ELF-1 (cell line): Measurements from ENCODE around the gene CHRNG.
A peak's percentile ranks its signal among the peaks of the same experiment; 100 is the strongest.
"Not testable (repeated sequence)": the region's sequence is repeated elsewhere in the genome, so short reads cannot be mapped to it uniquely, and the experiment has no call there.

ENCODE experiments used
- DNase-seq: peaks from one replicate; pipeline ENCODE4 v3.0.0-alpha.2; 2016; ENCODE audit warnings: low read depth, low spot score

Gene CHRNG

DNA sequence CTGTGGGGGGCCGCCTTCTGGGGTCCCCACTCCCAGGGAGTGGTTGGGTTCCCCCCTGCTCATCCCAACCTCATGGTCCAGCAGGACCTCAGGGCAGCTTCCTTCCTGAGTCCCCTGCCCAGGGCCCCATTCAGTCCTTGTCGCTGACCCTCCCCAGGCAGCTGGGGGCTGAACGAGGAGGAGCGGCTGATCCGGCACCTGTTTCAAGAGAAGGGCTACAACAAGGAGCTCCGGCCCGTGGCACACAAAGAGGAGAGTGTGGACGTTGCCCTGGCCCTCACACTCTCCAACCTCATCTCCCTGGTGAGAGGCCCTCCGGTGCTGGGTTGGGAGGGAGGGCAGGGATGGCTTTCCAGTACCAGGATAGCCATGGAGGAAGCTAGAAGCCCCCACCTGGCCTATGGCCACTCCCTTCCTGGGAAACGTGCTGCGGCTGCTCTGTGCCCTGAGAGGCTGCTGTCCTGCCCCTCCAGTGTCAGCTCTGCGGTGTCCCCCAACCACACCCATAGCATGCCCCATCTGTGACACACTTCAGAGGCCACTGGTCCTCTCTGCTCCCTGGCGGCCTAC, 13.0 kb upstream of the CHRNG start:
- DNase-seq = no peak

DNA sequence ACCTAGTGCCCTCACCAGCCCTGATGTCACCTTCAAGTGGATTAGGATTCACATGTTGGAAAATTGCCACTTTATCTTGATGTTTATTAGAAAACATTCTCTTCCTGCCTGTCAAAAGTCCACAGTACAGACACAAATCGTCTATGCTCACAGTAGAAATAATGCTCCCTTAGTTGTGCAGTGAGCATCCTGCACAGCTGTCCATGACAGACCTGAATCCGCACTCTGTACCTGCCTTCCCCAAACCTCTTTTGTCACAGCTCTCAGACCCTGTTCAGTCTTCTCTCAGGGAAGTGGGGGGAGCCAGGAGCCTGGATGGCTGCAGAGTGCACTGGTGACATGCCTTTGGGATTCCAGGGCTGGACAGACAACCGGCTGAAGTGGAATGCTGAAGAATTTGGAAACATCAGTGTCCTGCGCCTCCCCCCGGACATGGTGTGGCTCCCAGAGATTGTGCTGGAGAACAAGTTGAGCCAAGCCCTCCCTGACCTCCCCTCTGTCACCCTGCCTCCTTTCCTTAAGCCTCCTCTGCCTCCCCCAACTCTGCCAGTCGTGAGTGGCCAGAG, 11.5 kb upstream of the CHRNG start:
- peak; percentile 27 for DNase-seq

DNA sequence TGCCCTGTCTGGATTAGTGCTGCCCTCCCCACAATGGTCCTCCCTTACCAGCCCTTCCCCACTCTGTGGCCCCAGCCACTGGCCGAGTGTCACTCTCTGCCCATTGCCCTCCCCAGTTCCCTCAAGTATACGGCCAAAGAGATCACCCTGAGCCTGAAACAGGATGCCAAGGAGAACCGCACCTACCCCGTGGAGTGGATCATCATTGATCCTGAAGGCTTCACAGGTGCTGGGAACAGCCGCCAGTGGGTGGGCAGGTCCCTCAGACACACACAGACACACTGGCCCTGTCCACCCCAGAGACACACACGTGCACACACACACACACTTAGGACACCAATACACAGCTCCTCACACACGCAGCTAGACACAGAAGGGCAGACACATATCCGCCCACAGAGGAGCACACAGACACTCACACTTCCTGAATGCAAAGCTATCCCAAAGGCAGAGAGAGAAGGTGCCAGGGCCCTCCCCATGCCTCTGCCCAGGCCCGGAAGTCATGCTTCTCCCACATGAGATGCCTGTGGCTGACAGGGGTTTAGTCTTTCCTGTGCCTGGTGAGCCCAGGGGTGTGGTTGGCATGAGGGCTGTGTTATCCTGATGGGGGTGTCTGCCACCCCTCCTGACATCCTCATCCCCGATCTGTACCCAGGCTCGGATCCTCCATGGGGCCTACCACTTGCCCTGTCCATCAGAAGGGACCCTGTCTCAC, 10.6 kb upstream of the CHRNG start:
- DNase-seq = no peak

DNA sequence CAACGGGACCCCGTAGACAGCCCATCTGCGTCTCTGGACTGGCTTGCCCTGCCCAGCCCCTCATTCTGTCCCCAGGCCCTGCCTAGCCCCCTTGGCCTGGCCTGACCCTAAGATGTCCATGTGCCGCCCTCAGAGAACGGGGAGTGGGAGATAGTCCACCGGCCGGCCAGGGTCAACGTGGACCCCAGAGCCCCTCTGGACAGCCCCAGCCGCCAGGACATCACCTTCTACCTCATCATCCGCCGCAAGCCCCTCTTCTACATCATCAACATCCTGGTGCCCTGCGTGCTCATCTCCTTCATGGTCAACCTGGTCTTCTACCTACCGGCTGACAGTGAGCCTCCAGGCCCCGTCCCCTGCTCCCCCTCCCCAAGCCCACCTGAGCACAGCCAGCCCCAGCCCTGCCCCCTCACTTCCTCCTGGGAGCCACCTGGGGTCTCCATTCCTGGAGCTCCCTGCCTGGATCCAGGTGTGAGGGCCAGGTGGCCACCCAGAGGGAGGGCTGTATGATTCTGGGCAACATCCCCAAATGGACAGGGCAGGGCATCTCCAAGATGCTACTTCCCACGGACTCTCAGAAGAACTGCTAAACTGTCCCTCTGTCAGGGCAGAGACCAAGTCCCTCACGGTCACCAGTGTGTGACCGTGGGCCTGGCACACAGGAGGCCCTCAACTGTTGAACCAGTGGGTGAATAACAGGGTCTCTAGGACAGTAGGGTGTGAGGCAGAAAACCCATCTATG, 9.5 kb upstream of the CHRNG start:
- DNase-seq = no peak

DNA sequence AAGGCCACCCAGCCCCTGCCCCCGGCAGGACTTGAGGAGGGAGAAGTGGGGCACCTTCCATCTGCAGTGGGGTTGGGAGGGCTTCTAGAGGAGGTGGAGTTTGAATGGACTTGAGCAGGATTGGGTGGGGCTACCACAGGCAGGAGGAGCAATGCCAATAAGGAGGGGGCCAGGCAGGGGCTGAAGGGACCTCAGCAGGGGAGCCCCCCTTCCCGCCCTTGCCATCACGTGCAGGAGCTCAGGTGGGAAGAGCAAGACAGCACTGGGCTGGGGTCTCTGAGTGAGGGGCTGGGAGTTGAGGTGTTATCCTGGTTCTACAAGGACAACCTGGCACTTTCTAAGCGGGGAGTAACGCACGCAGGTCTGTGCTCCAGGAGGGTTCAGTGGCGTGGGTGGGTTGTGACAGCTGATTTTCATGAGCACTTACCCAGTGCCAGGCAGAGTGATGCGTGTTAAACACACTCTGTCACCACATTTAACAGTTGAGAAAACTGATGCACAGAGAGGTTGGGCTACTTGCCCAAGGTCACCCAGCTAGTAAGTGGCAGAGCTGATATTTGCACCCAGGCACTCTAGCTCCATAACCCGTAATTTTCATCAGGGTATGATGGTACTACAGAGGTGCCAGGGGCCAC, 8.7 kb upstream of the CHRNG start:
- DNase-seq = no peak

DNA sequence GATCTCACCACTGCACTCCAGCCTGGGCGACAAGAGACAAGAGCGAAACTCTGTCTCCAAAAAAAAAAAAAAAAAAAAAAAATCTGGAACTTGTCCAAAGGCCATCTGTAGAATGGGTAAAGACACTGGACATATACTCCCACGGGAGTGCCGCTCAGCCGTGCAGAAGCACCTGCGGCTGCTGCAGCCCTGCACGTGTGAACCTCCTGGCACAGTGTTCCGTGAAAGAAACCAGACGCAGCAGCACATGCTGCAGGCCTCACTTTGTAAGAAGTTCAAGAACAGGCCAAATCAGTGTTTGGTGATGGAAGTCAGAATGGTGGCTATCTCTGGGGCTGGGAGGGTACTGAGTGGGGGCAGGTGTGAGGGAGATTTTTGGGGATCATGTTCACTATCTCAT, 7.1 kb upstream of the CHRNG start:
- no peak for DNase-seq

DNA sequence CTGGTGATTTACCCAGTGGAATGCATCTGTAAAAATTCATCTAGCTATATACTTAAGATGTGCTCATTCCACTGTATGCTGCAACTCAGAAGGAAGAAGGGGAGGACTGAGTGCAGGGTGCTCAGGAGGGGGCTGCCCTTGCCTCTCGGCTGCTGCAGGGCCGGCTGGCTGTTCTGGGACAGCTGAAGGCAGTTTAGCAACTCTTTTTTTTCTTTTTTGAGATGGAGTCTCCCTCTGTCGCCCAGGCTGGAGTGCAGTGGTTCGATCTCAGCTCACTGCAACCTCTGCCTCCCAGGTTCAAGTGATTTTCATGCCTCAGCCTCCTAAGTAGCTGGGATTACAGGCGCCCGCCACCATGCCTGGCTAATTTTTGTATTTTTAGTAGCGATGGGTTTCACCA, 6.7 kb upstream of the CHRNG start:
- DNase-seq = not testable (repeated sequence)

DNA sequence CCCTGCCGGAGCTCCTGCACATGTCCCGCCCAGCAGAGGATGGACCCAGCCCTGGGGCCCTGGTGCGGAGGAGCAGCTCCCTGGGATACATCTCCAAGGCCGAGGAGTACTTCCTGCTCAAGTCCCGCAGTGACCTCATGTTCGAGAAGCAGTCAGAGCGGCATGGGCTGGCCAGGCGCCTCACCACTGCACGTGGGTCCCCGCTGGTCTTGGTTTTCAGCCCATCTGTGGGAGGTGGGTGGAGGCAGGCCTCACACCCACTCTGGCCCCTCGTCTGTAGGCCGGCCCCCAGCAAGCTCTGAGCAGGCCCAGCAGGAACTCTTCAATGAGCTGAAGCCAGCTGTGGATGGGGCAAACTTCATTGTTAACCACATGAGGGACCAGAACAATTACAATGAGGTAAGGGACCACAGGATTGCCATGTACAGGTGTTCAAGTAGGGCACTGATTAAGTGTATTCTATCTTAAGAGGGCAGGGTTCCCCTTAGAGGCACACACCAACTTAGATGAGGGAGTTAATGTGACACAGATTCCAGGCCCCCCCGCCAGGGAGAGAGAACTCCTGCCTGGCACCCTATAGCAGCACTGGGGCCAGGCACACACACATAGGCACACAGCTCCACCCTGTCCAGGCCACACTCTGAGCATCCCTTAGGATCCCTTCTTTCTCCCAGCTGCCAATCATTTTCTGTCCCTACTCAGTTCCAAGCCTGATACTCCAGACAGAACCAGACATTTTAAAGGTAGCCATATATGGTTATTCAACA, 5.4 kb upstream of the CHRNG start:
- DNase-seq = no peak

DNA sequence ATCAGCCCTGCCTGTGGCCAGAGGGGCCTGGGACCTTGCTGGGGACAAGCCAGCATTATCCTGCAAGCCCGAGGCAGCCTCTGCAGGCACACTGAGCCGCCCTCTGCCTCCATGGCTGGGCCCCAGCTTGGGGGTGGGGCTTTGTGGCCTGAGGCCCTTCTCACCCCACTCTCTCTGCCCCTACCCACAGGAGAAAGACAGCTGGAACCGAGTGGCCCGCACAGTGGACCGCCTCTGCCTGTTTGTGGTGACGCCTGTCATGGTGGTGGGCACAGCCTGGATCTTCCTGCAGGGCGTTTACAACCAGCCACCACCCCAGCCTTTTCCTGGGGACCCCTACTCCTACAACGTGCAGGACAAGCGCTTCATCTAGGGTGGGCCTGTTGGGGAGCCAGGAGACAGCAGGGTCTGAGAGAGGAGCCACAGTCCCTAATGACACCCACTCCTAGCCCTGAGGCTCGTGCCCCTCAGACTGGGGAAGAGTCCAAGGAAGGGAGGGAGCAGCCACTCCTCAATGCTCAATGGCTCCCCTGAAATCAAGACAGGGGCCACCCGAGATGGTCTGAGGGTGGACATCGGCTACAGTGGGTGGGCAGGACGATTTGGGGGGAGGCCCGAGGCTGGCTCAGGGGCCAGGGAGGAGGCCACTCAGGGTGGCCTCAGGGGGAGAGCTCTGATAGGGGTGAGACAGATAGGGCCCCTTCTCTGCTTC, 4.4 kb upstream of the CHRNG start:
- DNase-seq = no peak

DNA sequence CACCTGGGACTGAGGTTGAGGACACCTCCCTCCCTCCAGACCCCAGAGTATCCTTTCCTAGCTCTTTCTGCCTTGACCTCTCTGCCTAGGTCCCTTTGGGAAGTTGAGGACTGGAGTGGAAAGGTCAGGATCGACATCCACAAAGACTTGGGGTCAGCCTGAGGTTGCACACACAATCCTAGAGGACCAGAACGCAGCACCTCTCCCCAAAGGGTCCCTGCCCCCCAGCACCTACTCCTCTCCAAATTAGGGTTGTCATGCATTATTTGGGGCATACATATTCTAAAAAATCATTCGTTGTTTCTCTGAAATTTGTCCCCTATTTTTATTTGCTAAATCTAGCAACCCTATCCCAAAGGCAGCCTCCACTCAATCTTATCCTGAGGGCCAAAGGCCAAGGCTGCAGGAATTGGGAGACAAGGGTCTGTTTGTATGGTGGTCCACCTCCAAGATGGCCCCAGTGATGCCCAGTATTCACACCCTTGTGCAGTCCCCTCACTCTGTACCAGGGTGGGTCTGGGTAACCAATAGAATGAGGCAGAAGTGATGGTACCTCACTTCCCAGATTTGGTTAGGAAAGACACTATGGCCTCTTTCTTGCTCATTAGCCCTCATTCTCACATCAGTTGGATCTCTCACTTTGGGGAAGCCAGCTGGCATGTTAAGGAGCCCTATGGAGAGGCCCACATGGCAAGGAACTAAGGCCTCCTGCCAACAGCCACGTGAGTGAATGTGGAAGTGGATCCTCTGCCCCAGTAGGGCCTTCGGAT, 3.5 kb upstream of the CHRNG start:
- no peak for DNase-seq

DNA sequence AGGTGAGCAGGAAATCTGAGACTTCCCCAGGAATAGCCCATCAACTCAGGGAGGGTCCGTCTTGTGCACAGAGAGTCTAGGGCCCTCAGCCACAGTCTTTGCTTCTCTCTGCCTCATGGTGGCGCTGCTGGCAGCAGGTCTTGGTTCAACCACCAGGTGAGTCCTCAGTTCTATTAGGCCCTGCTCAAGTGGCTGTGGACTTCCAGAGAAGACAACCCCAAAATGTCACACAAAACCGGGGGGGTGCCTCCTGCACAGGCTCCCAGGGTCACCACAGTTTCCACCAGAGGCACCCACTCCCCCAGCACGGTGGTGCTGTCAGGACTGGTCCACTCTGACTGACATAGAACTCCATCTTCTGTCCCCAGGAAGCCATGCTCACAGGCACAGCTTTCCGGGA, 2.4 kb upstream of the CHRNG start:
- peak; percentile 53 for DNase-seq

DNA sequence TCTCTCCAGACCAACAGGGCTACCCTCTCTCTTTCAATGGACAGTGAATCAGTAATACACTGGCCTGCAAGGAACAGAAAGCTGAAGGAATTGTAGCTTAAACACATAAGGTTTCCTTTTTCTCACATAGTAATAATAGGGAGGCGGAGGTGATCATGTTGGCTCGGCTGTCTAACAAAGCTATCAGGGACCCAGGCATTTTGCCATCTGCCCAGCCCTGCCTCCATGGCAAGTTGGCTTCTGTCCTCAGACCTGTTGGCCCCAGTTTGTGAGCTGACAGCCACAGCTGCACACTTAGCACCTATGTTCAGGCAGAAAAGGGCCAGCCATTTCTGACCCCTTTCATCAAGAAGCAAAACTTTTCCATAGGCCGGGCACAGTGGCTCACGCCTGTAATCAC, 2.0 kb upstream of the CHRNG start:
- no peak for DNase-seq

DNA sequence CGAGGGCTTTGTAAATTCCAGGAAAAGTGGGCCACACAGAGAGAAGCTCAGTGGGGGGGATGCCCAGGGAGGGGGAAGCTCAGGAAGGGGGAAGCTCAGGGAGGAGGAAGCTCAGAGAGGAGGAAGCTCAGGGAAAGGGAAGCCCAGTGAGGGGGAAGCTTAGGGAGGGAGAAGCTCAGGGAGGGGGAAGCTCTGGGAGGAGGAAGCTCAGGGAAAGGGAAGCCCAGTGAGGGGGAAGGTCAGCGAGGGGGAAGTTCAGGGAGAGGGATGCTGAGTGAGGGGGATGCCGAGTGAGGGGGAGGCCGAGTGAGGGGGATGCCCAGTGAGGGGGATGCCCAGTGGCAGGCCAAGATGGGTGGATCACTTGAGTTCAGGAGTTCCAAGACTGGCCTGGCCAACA, 821 bp upstream of the CHRNG start:
- DNase-seq = no peak

DNA sequence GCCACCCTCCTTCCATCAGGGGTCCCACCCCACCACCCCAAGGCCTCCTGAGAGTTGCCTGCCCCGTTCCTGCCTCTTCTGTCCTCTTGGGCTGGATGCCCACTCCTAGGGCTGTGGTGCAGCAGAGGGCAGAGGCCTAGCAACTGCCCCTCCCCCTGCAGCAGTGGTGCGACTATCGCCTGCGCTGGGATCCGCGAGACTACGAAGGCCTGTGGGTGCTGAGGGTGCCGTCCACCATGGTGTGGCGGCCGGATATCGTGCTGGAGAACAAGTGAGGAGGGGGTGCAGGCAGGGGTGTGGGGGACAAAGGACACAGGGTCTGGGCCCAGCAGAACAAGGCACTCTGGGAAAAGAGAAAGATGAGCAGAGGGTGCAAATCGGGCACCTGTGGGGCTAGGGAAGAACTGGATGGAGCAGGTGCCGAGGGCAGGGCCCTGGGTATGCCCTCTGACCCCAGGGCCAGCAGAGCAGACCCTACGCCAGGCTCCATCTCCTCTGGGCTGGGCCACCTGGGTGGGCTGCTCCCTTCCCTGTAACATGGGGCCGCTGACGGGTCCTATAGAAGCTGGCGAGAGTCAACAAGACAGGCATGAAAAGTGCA, 1.0 kb downstream of the CHRNG start:
- no peak for DNase-seq

DNA sequence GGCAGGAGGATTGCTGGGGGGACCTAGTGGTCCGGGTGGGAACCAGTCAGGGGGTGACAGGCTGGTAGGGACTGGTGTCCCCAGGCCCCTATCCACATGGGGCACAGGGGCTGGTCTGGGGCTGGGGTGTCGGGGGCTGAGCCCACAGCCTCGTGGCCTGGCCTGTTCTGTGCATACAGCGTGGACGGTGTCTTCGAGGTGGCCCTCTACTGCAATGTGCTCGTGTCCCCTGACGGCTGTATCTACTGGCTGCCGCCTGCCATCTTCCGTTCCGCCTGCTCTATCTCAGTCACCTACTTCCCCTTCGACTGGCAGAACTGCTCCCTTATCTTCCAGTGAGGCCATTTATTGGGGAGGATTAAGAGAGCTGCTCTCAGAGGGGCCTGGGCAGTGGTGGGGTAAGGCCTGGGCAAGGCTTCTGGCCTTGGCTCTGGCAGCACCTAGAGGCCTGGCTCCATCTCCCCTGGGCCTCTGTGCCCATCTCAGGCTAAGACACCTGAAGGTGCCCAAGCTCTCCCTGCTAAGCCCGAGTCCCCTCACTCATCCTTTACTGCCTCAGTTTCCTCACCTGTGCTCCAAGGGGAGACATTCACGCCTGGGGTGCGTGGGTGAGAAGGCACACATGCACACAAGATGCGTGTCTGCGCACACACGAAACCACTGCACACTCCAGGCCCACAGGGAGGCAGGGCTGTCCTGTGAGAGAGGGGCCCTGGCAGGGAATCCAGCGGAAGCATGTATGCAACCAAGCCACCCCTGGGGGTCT, 1.9 kb downstream of the CHRNG start:
- no peak for DNase-seq

DNA sequence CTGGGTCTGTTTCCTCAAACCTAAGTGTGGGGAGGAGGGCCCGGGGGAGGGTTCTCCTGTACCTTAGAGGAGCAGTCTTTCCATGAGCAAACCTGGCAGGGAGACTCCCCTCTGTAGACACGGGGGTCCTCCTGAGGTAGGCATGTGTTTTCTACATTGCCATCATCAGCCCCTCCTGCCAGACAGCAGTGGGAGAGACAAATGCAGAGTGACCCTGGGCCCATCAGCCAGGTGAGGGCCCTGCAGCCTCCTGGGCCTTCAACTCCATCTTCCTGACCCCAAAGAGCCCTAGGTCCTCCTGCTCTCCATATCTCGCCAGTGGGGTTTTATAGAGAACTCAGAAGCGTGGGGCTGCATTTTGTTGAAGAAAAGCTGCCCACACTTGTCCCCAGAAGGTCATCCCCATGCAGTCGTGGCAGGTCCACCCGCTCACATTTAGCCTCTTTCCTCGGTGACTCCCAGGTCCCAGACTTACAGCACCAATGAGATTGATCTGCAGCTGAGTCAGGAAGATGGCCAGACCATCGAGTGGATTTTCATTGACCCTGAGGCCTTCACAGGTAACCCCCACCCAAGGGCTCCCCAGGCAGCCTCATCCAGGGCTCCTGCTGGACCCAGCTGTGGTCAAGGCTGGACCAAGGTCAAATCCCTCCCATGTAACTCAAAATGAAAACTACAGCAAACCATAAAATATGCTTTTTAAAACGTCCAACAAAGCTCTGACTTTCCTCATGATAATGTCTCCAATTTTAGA, 2.6 kb downstream of the CHRNG start:
- DNase-seq = no peak

DNA sequence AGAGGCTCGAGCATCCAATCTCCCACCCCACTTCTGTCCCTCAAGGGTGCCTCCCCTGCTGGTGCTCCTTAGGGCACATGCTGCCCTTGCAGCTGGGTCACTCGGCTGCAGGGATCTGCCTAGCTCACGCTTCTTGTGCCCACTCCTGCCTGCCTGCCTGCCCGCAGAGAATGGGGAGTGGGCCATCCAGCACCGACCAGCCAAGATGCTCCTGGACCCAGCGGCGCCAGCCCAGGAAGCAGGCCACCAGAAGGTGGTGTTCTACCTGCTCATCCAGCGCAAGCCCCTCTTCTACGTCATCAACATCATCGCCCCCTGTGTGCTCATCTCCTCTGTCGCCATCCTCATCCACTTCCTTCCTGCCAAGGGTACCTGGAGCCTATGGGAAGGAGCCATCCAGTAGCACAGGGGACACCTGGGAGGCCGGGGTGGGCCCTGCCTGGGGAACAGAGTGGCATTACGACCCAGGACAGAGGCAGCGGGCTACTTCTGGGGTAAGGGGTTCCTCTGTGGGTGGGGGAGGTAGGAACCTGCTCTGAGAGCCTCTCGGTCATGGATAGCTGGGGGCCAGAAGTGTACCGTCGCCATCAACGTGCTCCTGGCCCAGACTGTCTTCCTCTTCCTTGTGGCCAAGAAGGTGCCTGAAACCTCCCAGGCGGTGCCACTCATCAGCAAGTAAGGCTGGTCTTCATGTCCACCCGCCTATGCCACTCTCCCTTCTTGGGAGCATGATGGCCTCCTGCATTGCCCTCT, 3.4 kb downstream of the CHRNG start:
- no peak for DNase-seq
